ENCODE measurements around the gene SLC25A31. TPM values are rescaled to one million over a fixed set of nuclear protein-coding genes. Genes with fewer than 3 reads are reported as not detected.

SLC25A31 gene
- not detected for total RNA-seq

DNA sequence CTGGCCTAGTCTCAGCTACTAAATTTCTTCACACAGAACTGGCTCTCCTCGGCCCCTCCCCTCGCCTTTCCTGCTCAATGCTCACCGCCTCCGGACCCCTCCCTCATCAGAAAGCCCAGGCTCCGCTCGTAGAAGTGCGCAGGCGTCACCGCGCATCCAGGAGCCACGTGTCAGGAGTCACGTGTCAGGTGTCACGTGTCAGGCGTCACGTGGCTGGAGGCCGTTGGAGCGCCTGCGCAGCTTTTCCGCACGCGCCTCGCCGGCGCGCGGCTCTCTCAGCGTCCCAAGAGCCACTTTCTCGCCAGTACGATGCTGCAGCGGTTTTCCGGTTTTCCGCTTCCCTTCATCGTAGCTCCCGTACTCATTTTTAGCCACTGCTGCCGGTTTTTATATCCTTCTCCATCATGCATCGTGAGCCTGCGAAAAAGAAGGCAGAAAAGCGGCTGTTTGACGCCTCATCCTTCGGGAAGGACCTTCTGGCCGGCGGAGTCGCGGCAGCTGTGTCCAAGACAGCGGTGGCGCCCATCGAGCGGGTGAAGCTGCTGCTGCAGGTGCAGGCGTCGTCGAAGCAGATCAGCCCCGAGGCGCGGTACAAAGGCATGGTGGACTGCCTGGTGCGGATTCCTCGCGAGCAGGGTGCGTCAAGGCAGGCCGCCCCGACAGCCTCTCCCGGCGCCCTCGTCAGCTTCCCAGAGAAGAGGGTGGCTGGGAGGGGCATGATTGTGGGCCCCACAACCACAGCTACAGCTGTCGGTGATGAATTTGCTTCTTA is at the start of gene SLC25A31:
SLC25A31 (plus strand) TSS at position 259 of the 772 bp plus-strand sequence; CDS start at position 405, 146 bp downstream.
- CTCF ChIA-PET, result no interaction called here

DNA sequence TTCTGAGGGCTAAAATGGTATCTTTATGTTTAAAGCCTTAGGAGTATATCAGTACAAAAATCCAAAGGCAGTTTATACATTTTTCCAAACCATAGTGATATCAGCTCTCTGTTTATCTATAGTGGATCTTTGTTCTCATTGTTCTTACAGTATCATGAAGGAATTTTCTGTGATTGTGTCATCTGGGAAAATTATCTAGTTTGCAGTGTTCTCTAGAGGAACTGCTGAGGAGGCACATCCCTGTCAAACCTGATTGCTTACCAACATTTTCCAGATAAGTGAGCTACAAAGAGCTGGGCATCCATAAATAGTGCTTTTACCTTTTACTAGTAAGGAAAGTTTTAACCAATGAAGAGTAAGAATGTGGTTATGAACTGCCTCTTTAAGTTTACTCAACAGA is 44.9 kb upstream of the SLC25A31 start:
- ChIA-PET CTCF (no interaction called here), POLR2A (no interaction called here)

More for the DNA sequence above, at the start of gene SLC25A31:
- POLR2A ChIA-PET, result no interaction called here

DNA sequence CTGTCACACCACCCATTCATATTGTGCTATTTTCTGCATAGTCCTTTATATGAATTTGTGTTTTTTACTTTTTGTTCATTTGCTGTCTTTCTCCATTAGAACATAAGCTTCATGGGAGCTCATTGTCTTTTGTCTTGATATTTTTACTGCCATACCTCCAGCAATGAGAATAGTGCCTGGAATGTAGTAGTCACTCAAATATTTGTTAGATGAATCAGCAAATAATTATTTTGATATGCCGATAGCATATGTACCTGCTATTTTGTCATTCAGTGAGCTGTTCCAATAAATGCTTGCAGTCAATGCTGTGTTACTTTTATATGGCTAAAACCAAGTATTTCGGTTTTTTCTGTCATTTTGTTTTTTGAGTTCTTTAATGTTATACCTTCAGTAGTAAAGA is 43.5 kb upstream of the SLC25A31 start:
- POLR2A ChIA-PET, result no interaction called here
- CTCF ChIA-PET, result interaction anchor here (0.6 kb wide), 1 partner anchor 692 kb away, joined by 3 read pairs; no protein-coding TSS in a partner anchor

DNA sequence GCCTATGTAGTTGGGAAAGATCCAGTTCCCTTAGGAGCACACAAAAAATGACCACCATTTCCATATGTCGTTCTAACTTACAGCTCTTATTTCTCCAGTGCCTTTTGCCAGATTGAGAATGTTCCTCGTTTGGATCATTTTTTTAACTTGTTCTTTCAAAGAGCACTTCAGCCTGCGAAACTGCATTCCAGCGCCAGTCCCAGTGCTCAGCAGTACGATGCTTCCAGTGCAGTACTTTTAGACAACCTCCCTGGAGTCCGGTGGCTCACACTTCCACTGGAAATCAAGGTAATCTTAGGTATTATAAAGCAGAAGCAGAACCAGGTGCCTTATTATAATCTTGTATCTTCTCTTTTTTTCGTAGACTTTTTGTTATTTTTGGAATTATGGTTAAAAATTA is 42.6 kb upstream of the SLC25A31 start:
- POLR2A ChIA-PET, result no interaction called here
- CTCF ChIA-PET, result interaction anchor here (0.6 kb wide), 1 partner anchor 349 kb away, joined by 5 read pairs; no protein-coding TSS in a partner anchor

DNA sequence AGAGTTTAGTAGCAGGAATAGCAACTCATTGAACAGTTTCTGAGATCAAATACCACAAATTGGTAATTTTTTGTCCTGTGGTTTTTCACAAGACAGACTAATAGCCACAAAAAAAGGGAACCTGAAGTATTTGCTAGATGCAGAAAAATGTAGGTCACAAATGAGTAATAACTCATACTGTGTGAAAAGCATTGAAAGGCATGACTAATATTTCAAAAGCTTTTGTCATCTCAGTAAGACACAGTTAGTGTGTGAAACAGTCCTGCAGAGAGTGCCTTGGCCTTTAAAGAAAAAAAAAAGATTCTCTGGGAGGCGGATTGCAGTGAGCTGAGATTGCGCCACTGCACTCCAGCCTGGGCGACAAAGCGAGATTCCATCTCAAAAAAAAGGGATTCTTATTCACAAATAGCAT is 31.4 kb upstream of the SLC25A31 start:
- ChIA-PET CTCF (no interaction called here), POLR2A (no interaction called here)

DNA sequence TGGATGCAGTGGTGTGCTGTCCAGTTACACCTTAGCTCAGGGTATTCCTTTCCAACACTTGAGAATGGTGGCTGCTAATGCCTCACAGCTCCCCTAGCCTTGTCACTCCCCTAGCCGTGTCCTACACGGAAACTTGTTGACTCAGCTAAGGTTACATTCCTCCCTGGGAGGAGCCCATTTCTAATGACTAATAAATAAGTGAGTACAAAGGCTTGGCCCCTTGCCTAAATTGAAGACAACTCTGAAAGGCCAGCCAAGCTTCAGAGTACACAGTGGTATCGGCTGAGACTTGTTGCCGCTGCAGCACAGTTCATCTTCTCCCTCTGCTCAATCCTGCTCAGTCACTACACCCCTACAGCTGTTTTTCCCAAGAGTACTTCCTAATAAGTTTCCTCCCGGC is 21.2 kb upstream of the SLC25A31 start:
- CTCF ChIA-PET, result no interaction called here
- POLR2A ChIA-PET, result no interaction called here

DNA sequence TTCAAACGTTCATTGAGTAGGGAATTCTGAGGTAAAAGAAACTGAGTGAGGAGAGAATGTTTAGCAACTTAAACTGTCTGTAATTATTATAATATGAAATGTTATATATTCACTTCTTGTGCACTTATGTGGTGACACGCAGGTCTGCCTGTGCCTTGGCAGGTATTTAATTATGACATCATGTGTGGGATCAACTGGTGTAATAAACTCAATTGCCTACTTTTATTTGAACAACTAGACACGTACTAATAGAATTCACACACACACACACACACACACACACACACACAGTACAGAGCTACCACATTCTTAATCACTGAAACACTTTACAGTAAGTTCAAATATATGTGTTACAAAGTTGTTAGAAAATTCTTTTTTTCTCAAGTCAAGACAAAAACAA is 20.7 kb upstream of the SLC25A31 start:
- ChIA-PET CTCF (no interaction called here), POLR2A (no interaction called here)

DNA sequence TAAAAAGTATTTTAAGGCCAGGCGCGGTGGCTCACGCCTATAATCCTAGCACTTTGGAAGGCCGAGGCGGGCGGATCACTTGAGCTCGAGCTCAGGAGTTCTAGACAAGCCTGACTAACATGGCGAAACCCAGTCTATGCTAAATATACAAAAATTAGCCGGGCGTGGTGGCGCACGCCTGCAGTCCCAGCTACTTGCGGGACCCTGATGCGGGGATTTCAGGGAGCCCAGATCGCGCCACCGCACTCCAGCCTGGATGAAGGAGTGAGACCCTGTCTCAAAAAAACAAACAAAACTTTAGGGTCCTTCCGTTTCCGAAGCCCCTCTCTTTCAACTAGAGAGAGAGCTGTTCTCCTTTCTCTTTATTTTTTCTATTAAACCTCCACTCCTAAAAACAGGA is 1.2 kb downstream of the SLC25A31 start:
- POLR2A ChIA-PET, result no interaction called here

DNA sequence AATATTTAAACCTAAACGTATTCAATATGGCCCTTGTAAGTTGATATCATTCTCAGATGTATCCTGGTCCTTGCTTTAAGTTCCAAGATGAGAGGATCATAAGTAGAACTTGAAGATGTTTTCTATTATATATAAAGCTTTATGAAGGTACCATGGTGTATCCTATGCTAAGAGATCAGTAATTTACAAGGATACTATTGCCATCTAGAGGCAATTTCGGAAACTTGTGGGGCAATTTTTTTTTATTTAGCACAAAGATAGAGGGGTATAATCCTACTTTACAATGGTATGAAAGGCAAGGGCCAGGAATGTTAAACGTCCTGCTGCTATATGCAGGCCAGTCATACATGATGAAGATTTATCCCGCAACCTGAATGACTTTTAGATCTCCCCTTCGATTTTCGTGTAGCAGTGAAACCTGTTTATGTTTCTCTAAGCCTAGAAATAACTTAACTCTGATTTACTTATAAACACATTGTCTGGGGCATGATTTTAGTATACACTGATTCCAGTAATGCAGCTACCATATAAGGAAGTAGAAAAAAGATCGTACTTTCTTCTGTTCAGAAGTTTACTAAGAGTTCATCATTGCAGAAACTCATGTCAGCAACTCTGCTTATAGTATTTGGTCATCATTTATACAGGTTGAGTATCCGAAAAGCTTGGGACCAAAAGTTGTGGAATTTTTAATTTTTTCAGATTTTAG is 2.6 kb downstream of the SLC25A31 start:
- CTCF ChIA-PET, result interaction anchor here (0.7 to 0.9 kb wide), 2 partner anchors 56 to 418 kb away, joined by 3 read pairs; no protein-coding TSS in a partner anchor
- POLR2A ChIA-PET, result no interaction called here

More for the DNA sequence above, 1.2 kb downstream of the SLC25A31 start:
- CTCF ChIA-PET, result interaction anchor here (0.5 kb wide), 1 partner anchor 1152 kb away, joined by 3 read pairs; no protein-coding TSS in a partner anchor

DNA sequence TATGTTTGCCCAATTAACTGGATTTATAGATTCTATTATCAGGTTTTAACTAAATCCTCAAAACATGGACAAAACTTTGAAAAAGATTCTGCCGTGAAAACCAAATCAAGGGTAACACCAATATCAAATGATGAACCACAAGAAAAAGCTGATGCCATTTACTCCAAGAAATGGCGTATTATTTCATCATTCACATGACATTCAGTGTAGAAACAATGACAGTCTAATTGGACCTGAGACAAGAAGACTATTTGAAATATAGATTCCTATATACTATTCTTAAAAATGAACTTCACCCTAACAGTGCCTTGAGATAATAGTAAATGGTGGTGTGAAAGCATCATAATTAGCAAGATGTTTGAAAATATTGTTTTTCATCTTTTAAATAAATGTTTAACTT is 4.8 kb downstream of the SLC25A31 start:
- POLR2A ChIA-PET, result no interaction called here

DNA sequence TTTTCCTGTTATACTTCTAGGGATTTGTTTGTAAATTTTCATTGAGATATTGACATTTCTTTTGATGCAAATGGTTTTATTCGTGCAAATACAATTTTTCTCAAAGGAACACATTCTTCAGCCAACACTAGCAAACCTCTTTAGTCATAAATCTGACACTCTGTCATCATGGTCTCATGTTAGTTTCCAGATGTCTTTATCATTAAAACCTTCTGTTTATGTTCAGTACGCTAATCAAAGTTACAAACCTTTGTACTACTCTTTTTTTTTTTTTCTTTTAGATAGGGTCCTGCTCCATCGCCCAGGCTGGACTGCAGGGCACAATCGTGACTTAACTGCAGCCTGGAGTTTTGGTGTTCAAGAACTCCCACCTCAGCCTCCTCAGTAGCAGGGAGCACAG is 7.1 kb downstream of the SLC25A31 start:
- POLR2A ChIA-PET, result no interaction called here
- CTCF ChIA-PET, result no interaction called here

More for the DNA sequence above, 4.8 kb downstream of the SLC25A31 start:
- CTCF ChIA-PET, result no interaction called here

DNA sequence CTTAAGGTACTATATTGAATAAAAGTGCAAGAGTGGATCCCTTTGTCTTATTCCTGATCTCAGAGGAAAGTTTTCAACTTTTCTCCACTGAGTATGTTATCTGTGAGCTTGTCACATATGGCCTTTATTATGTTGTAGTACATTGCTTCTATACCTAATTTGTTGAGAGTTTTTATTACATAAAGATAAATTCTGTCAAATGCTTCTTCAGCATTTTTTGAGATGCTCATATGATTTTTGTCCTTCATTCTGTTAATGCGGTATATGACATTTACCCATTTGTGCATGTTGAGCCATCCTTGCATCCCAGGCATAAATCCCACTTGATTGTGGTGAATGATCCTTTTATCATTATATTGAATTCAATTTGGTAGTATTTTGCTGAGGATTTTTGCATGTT is 11.0 kb downstream of the SLC25A31 start:
- CTCF ChIA-PET, result no interaction called here

DNA sequence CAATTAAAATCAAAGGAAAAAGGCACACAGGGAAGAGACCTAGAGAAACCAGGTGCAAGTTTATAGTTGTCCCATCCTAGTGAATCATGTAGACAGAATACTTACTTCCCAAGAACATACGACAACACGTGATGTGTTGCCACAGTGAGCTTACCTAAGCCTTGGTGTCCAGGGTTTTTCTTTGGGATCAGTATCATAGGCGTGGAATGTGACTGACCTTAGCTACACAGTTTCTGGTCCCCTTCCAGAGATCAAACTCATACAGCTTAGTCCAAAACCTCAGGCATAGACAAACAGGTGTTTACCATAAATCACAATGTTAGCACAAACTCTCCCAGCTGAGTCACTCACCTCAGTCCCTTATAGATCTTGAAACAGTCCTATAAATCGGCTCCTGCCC is 17.7 kb downstream of the SLC25A31 start:
- ChIA-PET POLR2A (no interaction called here), CTCF (no interaction called here)

More for the DNA sequence above, 11.0 kb downstream of the SLC25A31 start:
- POLR2A ChIA-PET, result no interaction called here

DNA sequence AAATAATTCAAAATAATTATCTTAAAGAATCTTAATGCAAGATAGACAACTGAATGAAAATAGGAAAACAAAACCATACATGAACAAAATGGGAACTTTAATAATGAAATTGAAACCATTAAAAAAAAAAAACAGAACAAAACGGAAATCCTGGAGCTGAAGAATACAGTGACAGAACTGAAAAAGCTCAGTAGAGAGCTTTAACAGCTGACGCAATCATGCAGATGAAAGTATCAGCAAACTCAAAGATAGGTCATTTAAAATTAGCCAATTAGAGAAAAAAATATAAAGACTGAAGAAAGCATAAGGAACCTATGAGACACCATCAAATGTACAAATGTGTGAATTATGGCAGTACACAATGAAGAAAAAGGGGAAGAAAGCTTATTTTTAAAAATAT is 18.8 kb downstream of the SLC25A31 start:
- ChIA-PET CTCF (no interaction called here), POLR2A (no interaction called here)

DNA sequence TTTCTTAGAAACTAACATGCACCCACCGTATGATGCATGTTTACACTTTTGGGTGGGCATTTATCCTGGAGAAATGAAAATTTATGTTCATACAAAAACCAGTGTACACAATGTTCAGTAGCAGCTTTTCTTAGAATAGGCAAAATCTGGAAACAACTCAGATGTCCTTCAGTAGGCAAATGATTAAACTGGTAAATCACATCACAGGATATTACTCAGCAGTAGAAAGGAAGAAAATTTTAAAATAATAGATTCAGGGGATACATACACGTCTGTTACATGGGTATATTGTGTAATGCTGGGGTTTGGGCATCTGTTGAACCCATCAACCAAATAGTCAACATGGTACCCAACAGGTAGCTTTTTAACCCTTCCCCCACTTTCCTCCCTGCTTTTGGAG is 26.7 kb downstream of the SLC25A31 start:
- CTCF ChIA-PET, result no interaction called here
- POLR2A ChIA-PET, result no interaction called here

DNA sequence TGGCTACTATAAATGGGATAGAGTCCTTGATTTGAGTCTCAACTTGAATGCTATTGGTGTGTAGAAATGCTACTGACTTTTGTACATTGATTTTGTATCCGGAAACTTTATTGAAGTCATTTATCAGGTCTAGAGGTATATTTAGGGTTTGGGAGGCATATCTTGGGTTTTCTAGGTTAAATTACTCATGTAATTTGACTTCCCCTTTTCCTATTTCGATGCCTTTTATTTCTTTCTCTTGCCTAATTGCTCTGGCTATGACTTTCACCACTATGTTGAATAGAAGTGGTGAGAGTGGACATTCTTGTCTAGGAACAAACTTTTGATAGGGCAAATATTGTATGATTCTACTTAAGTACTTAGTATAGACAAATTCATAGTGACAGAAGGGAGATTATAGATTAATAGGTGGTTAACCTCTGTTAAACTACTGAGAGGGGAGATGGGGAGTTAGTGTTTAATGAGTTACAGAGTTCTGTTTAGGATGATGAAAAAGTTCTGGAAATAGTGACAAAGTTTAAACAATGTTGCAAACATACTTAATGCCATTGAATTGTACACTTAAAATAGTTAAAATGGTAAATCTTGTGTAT is 29.1 kb downstream of the SLC25A31 start:
- ChIA-PET CTCF (no interaction called here), POLR2A (no interaction called here)

DNA sequence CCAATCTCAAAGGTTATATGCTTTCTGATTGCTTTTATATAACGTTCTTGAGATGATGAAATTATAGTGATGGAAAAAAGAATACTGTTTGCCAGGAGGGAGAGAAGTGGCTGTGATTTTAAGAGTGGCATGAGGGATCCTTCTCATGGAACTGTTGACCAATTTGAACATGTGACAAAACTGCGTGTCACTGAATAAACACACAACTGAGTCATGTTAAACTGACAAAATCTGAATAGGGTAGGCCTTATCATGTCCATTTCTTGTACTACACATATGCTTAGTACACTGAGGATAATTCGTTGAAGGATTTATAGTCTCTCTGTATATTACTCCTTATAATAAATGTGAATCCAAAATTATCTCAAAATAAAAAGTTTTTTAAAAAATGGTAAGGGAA is 29.7 kb downstream of the SLC25A31 start:
- POLR2A ChIA-PET, result no interaction called here
- CTCF ChIA-PET, result no interaction called here

DNA sequence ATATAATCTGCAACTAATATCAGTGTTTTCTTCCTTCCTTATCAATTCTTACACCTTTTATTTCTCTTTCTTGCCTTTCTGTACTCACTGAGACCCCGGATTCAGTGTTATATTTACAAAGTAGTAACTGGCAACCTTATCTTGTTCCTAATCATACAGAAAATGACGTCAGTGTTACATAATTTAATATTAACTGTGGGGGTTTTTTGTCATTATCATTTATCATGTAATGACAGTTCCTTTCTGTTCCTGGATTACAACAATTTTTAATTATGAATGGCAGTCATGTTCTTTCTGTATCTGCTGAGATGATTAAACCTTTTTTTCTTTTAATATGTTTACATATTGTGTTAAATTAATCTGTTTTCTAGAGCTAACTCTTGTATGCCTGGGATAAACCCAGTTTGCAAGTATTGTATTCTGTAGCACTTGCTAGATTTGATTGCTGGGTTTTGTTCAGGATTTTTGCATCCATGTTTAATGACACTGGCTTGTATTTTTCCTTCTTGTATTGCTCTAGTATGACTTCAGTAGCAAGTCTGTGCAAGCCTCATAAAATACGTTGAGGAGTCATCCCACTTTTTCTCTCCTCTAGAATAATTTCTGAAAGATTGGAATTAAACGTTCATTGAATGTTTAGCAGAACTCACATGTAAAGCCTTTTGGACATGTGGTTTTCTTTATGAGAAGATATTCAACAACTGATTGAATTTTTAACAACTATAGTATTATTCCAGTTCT is 41.5 kb downstream of the SLC25A31 start:
- POLR2A ChIA-PET, result no interaction called here
- CTCF ChIA-PET, result no interaction called here

DNA sequence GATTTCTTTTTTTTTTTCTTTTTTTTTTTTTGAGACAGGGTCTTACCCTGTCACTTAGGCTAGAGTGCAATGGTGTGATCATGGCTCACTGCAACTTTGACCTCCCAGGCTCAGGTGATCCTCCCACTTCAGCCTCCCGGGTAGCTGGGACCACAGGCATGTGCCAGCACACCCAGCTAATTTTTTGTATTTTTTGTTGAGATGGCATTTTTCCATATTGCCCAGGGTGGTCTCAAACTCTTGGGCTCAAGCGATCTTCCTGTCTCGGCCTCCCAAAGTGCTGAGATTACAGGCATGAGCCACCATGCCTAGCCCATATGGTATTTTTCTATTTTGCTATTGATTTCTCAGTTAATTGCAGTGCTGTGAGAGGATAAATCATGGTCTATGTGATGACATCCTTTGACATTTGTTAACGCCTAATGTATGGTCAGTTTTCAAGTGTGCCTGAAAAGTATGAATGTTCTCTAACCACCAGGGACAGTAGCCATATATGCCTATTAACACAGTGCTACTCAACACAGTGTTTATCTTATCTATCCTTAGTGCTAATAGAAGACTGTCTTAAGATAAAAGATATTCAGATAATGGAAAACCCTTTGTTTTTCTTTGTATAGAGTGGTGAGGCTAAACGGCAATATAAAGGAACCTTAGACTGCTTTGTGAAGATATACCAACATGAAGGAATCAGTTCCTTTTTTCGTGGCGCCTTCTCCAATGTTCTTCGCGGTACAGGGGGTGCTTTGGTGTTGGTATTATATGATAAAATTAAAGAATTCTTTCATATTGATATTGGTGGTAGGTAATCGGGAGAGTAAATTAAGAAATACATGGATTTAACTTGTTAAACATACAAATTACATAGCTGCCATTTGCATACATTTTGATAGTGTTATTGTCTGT is 42.8 kb downstream of the SLC25A31 start:
- POLR2A ChIA-PET, result no interaction called here
- CTCF ChIA-PET, result no interaction called here

All from activated CD8-positive, alpha-beta memory T cell treated with anti-CD3 and anti-CD28 coated beads for 36 hours (primary cell).